MM.1S (cell line): Measurements from ENCODE around the gene NCOA4.

Experiments used
- EZH2 ChIP-seq: fragments of 300-600 bp; sonication (generic); optimal IDR thresholded peaks from 2 replicates; pipeline ENCODE3; 2017; ENCODE audit warnings: low read depth, mild to moderate bottlenecking, antibody characterized with exemption, low read length, mixed read lengths
- TF ChIP-seq, protein P1 (sequence below): fragments of 300-600 bp; sonication (generic); IDR thresholded peaks from 2 replicates; pipeline ENCODE4 v1.5.1; 2016; ENCODE audit warnings: antibody characterized with exemption, low read length, mixed read lengths

DNA sequence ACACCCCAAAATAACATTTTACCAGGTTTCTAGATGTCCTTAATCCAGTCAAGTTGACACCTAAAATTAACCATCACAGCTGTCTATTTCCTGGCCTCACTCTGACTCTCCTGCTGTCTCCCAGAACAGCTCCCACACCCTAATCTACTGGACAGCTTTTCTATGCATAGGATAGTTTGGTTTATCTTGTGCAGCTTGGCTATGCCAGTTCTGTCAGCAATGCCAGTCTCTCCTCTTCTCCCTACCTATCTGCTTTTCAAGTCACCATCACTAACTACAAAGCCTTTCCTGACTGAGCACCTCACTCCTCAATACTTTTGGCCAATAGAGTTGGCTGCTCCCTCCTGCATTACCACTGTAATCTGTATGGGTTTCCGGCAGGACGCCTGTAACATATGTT, 5.0 kb downstream of the NCOA4 start:
- no peak for TF ChIP-seq EZH2
- TF ChIP-seq, protein P1, sequence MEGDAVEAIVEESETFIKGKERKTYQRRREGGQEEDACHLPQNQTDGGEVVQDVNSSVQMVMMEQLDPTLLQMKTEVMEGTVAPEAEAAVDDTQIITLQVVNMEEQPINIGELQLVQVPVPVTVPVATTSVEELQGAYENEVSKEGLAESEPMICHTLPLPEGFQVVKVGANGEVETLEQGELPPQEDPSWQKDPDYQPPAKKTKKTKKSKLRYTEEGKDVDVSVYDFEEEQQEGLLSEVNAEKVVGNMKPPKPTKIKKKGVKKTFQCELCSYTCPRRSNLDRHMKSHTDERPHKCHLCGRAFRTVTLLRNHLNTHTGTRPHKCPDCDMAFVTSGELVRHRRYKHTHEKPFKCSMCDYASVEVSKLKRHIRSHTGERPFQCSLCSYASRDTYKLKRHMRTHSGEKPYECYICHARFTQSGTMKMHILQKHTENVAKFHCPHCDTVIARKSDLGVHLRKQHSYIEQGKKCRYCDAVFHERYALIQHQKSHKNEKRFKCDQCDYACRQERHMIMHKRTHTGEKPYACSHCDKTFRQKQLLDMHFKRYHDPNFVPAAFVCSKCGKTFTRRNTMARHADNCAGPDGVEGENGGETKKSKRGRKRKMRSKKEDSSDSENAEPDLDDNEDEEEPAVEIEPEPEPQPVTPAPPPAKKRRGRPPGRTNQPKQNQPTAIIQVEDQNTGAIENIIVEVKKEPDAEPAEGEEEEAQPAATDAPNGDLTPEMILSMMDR = no peak
